Fibroblast of gingiva (primary cell): ENCODE results near the gene TST.
"Not testable (repeated sequence)": the region's sequence is repeated elsewhere in the genome, so short reads cannot be mapped to it uniquely, and the experiment has no call there.

Experiments used
- DNase-seq: peaks from one replicate; pipeline ENCODE4 v3.0.0-alpha.2; 2011; ENCODE audit warnings: low read depth

The TST gene

GRCh38 chr22:37014415-37014806 is 4.8 kb downstream of the TST start:
- DNase-seq, result no peak

- no peak for DNase-seq
These were observed 6.3 kb downstream of the TST start for GRCh38 chr22:37012956-37013355.

GRCh38 chr22:37012262-37012904 is 6.9 kb downstream of the TST start:
- DNase-seq, result peak; percentile 39

- DNase-seq, result no peak
These were observed 7.8 kb downstream of the TST start for GRCh38 chr22:37011472-37011871.

GRCh38 chr22:37010976-37011375 is 8.3 kb downstream of the TST start:
- DNase-seq, result no peak

GRCh38 chr22:37010174-37010573 is 9.1 kb downstream of the TST start:
- no peak for DNase-seq

- DNase-seq, result no peak
These were observed 9.8 kb downstream of the TST start for GRCh38 chr22:37009490-37009889.

GRCh38 chr22:37008365-37008764 is 10.9 kb downstream of the TST start:
- DNase-seq, result no peak

- no peak for DNase-seq
These were observed 11.6 kb downstream of the TST start for GRCh38 chr22:37007651-37008050.

- DNase-seq, result no peak
These were observed 16.6 kb downstream of the TST start for GRCh38 chr22:37002633-37003032.

- DNase-seq, result no peak
These were observed 17.4 kb downstream of the TST start for GRCh38 chr22:37001826-37002225.

GRCh38 chr22:37000676-37001534 is 18.3 kb downstream of the TST start:
- no peak for DNase-seq

- no peak for DNase-seq
These were observed 19.8 kb downstream of the TST start for GRCh38 chr22:36999463-36999862.

- no peak for DNase-seq
These were observed 20.5 kb downstream of the TST start for GRCh38 chr22:36998620-36999351.

GRCh38 chr22:36997746-36998145 is 21.5 kb downstream of the TST start:
- DNase-seq, result no peak

GRCh38 chr22:36991206-36991605 is 28.0 kb downstream of the TST start:
- DNase-seq, result no peak

- no peak for DNase-seq
These were observed 28.8 kb downstream of the TST start for GRCh38 chr22:36990457-36990856.

- DNase-seq, result not testable (repeated sequence)
These were observed 30.2 kb downstream of the TST start for GRCh38 chr22:36989012-36989411.

GRCh38 chr22:36988075-36988832 is 31.0 kb downstream of the TST start:
- DNase-seq, result no peak

GRCh38 chr22:36986242-36986821 is 32.9 kb downstream of the TST start:
- DNase-seq, result no peak

GRCh38 chr22:36985211-36985889 is 33.9 kb downstream of the TST start:
- DNase-seq, result no peak
